WTC11 (cell line): ENCODE measurements around the gene DSTYK. TPM values are rescaled to one million over a fixed set of nuclear protein-coding genes. Genes with fewer than 3 reads are reported as not detected.
"Not testable (repeated sequence)": the region's sequence is repeated elsewhere in the genome, so short reads cannot be mapped to it uniquely, and the experiment has no call there.

ENCODE experiments used
- ATAC-seq: fragments of 200-7000 bp; cut with Tn5 transposase; 2 replicates; pipeline ENCODE4 v1.10.0; 2021; ENCODE audit warnings: mild to moderate bottlenecking, moderate library complexity
- CTCF ChIA-PET: fragments of 300-600 bp; sonication (Branson Sonifier 250); formaldehyde crosslinking; loops from one replicate; lab custom pipeline; 2021; ENCODE audit warnings: antibody characterized with exemption; lab: Charles Lee
- POLR2A ChIA-PET: fragments of 350-600 bp; sonication (Branson Sonifier 250); formaldehyde crosslinking; loops from one replicate; lab custom pipeline; 2021; ENCODE audit warnings: antibody characterized with exemption; lab: Charles Lee
- DNase-seq: peaks from one replicate; pipeline ENCODE4 v3.0.0; 2021; ENCODE audit warnings: low spot score
- H3K27ac Mint-ChIP-seq: 2 replicates; pipeline ENCODE4 v1.8.0; 2021; ENCODE audit warnings: mixed read lengths
- H3K27me3 Mint-ChIP-seq: 2 replicates; pipeline ENCODE4 v1.8.0; 2021; ENCODE audit warnings: low read depth, mild to moderate bottlenecking, moderate library complexity, mixed read lengths
- H3K36me3 Mint-ChIP-seq: 2 replicates; pipeline ENCODE4 v1.8.0; 2021; ENCODE audit warnings: mixed read lengths
- H3K4me1 Mint-ChIP-seq: 2 replicates; pipeline ENCODE4 v1.8.0; 2022; ENCODE audit warnings: mixed read lengths
- H3K4me3 Mint-ChIP-seq: 2 replicates; pipeline ENCODE4 v1.8.0; 2021; ENCODE audit warnings: mild to moderate bottlenecking, moderate library complexity, mixed read lengths
- H3K9me3 Mint-ChIP-seq: 2 replicates; pipeline ENCODE4 v1.8.0; 2021; ENCODE audit warnings: mixed read lengths
- CBFB ChIP-seq: sonication (generic); formaldehyde crosslinking; IDR thresholded peaks from 2 replicates; pipeline ENCODE4 v1.8.1; 2022; ENCODE audit warnings: mild to moderate bottlenecking, low read depth, missing genetic modification reagents
- CREM ChIP-seq: sonication (generic); formaldehyde crosslinking; IDR thresholded peaks from 2 replicates; pipeline ENCODE4 v1.8.1; 2022; ENCODE audit warnings: mild to moderate bottlenecking, missing genetic modification reagents, moderate library complexity
- E2F1 ChIP-seq: sonication (generic); formaldehyde crosslinking; IDR thresholded peaks from 2 replicates; pipeline ENCODE4 v1.8.0; 2022; ENCODE audit warnings: mild to moderate bottlenecking, missing genetic modification reagents
- E2F4 ChIP-seq: sonication (generic); formaldehyde crosslinking; IDR thresholded peaks from 2 replicates; pipeline ENCODE4 v1.8.1; 2022; ENCODE audit warnings: low read depth, mild to moderate bottlenecking, moderate library complexity, missing genetic modification reagents, borderline replicate concordance
- ELF4 ChIP-seq: sonication (generic); formaldehyde crosslinking; IDR thresholded peaks from 2 replicates; pipeline ENCODE4 v1.8.1; 2022; ENCODE audit warnings: low read depth, mild to moderate bottlenecking, moderate library complexity, missing genetic modification reagents
- EMX1 ChIP-seq: fragments of 250-450 bp; sonication (Bioruptor Pico); IDR thresholded peaks from 2 replicates; pipeline ENCODE4 v1.8.0; 2021; ENCODE audit warnings: mild to moderate bottlenecking
- ESRRA ChIP-seq: sonication (generic); formaldehyde crosslinking; IDR thresholded peaks from 2 replicates; pipeline ENCODE4 v1.8.1; 2022; ENCODE audit warnings: mild to moderate bottlenecking, missing genetic modification reagents, borderline replicate concordance
- ETV6 ChIP-seq: sonication (generic); formaldehyde crosslinking; IDR thresholded peaks from 2 replicates; pipeline ENCODE4 v1.8.1; 2022; ENCODE audit warnings: mild to moderate bottlenecking, missing genetic modification reagents
- HMGA2 ChIP-seq: fragments of 250-450 bp; sonication (Bioruptor Pico); IDR thresholded peaks from 2 replicates; pipeline ENCODE4 v1.4.0; 2021; ENCODE audit warnings: mild to moderate bottlenecking, moderate library complexity
- JAZF1 ChIP-seq: fragments of 250-450 bp; sonication (Bioruptor Pico); IDR thresholded peaks from 2 replicates; pipeline ENCODE4 v1.9.0; 2021; ENCODE audit warnings: moderate library complexity, mild to moderate bottlenecking, inconsistent platforms
- MLX ChIP-seq: sonication (generic); formaldehyde crosslinking; IDR thresholded peaks from 2 replicates; pipeline ENCODE4 v1.8.1; 2023; ENCODE audit warnings: mild to moderate bottlenecking, missing genetic modification reagents, moderate library complexity
- NFATC4 ChIP-seq: fragments of 250-450 bp; sonication (Bioruptor Pico); IDR thresholded peaks from 2 replicates; pipeline ENCODE4 v1.9.0; 2021; ENCODE audit warnings: mild to moderate bottlenecking
- NFE2L1 ChIP-seq: sonication (generic); formaldehyde crosslinking; IDR thresholded peaks from 2 replicates; pipeline ENCODE4 v1.8.1; 2023; ENCODE audit warnings: missing genetic modification reagents
- NR1H2 ChIP-seq: sonication (generic); formaldehyde crosslinking; IDR thresholded peaks from 2 replicates; pipeline ENCODE4 v1.9.0; 2021; ENCODE audit warnings: mild to moderate bottlenecking, moderate library complexity, missing genetic modification reagents
- NR3C1 ChIP-seq: sonication (generic); formaldehyde crosslinking; conservative IDR thresholded peaks from 2 replicates; pipeline ENCODE4 v1.8.1; 2023; ENCODE audit warnings: low read depth, mild to moderate bottlenecking, missing genetic modification reagents
- OVOL2 ChIP-seq: fragments of 250-450 bp; sonication (Bioruptor Pico); IDR thresholded peaks from 2 replicates; pipeline ENCODE4 v1.9.0; 2021; ENCODE audit warnings: mild to moderate bottlenecking, borderline replicate concordance
- PRRX2 ChIP-seq: fragments of 250-450 bp; sonication (Bioruptor Pico); IDR thresholded peaks from 2 replicates; pipeline ENCODE4 v1.8.0; 2021; ENCODE audit warnings: mild to moderate bottlenecking
- SOX15 ChIP-seq: fragments of 250-450 bp; sonication (Bioruptor Pico); IDR thresholded peaks from 2 replicates; pipeline ENCODE4 v1.9.0; 2021; ENCODE audit warnings: mild to moderate bottlenecking
- SP1 ChIP-seq: sonication (generic); formaldehyde crosslinking; conservative IDR thresholded peaks from 2 replicates; pipeline ENCODE4 v1.8.1; 2022; ENCODE audit warnings: missing genetic modification reagents
- TCF7 ChIP-seq: sonication (generic); formaldehyde crosslinking; IDR thresholded peaks from 2 replicates; pipeline ENCODE4 v1.8.0; 2022; ENCODE audit warnings: mild to moderate bottlenecking, low read depth, missing genetic modification reagents, moderate library complexity
- TEAD1 ChIP-seq: sonication (generic); formaldehyde crosslinking; IDR thresholded peaks from 2 replicates; pipeline ENCODE4 v1.8.0; 2022; ENCODE audit warnings: mild to moderate bottlenecking, missing genetic modification reagents
- ZBTB21 ChIP-seq: sonication (generic); formaldehyde crosslinking; IDR thresholded peaks from 2 replicates; pipeline ENCODE4 v1.8.1; 2023; ENCODE audit warnings: mild to moderate bottlenecking, missing genetic modification reagents, borderline replicate concordance
- ZNF263 ChIP-seq: sonication (generic); formaldehyde crosslinking; IDR thresholded peaks from 2 replicates; pipeline ENCODE4 v1.8.1; 2022; ENCODE audit warnings: low read depth, mild to moderate bottlenecking, moderate library complexity, missing genetic modification reagents
- ZNF281 ChIP-seq: sonication (generic); formaldehyde crosslinking; IDR thresholded peaks from 2 replicates; pipeline ENCODE4 v1.8.0; 2023; ENCODE audit warnings: mild to moderate bottlenecking, missing genetic modification reagents
- ZNF317 ChIP-seq: sonication (generic); formaldehyde crosslinking; IDR thresholded peaks from 2 replicates; pipeline ENCODE4 v1.8.1; 2023; ENCODE audit warnings: low read depth, mild to moderate bottlenecking, moderate library complexity, missing genetic modification reagents, borderline replicate concordance
- total RNA-seq: library from RNA; stranded (reverse); gene quantifications from 3 replicates; pipeline ENCODE4 v1.2.3, GENCODE V29; 2021

The DSTYK gene
- total RNA-seq, 1 experiment from 2014 or later: 11.6 TPM

- TF ChIP-seq CBFB (no peak), E2F4 (CRISPR knock-in tag) (no peak), TCF7 (CRISPR knock-in tag) (no peak), OVOL2 (CRISPR knock-in tag) (no peak), ESRRA (CRISPR knock-in tag) (no peak), EMX1 (CRISPR knock-in tag) (no peak), ZNF263 (CRISPR knock-in tag) (no peak), JAZF1 (CRISPR knock-in tag) (no peak), CREM (CRISPR knock-in tag) (no peak), PRRX2 (CRISPR knock-in tag) (no peak)
- TF ChIP-seq, all 79 proteins: peak for 0
Measured at GRCh38 chr1:205182930-205183329, 28.6 kb downstream of the DSTYK start (continued).

- H3K36me3 Mint-ChIP-seq, ATAC-seq, H3K27me3 Mint-ChIP-seq, H3K4me1 Mint-ChIP-seq, H3K9me3 Mint-ChIP-seq, POLR2A ChIA-PET, H3K27ac Mint-ChIP-seq, H3K4me3 Mint-ChIP-seq, DNase-seq: not testable (repeated sequence)
- CTCF ChIA-PET: interaction anchor here (0.6 to 0.9 kb wide), 3 partner anchors 49 to 119 kb away, joined by 3 read pairs; no protein-coding TSS in a partner anchor
Measured at GRCh38 chr1:205180331-205180730, 31.2 kb downstream of the DSTYK start.

GRCh38 chr1:205179842-205180241 lies 31.7 kb downstream of the DSTYK start:
- no peak overlapping the region for H3K27ac Mint-ChIP-seq
- no peak overlapping the region for H3K4me3 Mint-ChIP-seq
- no peaks in the 10 kb centered on the region for H3K9me3 Mint-ChIP-seq
- peaks cover 5% of the 10 kb centered on the region; the same call in 1 of the 2 replicates for H3K36me3 Mint-ChIP-seq
- DNase-seq (no peak), ATAC-seq (no peak)
- ChIA-PET CTCF (interaction anchor here (0.6 to 0.9 kb wide), 3 partner anchors 49 to 118 kb away, joined by 3 read pairs; no protein-coding TSS in a partner anchor), POLR2A (no interaction called here)
- H3K27me3 Mint-ChIP-seq: no peaks in the 10 kb centered on the region
- H3K4me1 Mint-ChIP-seq: peaks cover 3% of the 10 kb centered on the region
- TF ChIP-seq EMX1 (CRISPR knock-in tag) (no peak), ELF4 (CRISPR knock-in tag) (no peak), PRRX2 (CRISPR knock-in tag) (no peak), ZNF281 (no peak), ETV6 (CRISPR knock-in tag) (no peak), CBFB (no peak), NFE2L1 (CRISPR knock-in tag) (no peak), TEAD1 (CRISPR knock-in tag) (no peak), NR1H2 (no peak), MLX (CRISPR knock-in tag) (no peak), NFATC4 (CRISPR knock-in tag) (no peak), NR3C1 (CRISPR knock-in tag) (no peak), SOX15 (CRISPR knock-in tag) (no peak), ZBTB21 (CRISPR knock-in tag) (no peak), E2F1 (CRISPR knock-in tag) (no peak), ZNF317 (CRISPR knock-in tag) (no peak), HMGA2 (no peak), SP1 (no peak)
